SU-DHL-6 (cell line): Measurements from ENCODE around the gene NOL9.

Experiments
- CTCF ChIP-seq: fragments of 200-600 bp; sonication (generic); IDR thresholded peaks from one replicate; pipeline ENCODE4 v1.5.1; 2017; ENCODE audit warnings: antibody characterized with exemption, mild to moderate bottlenecking, low read length, moderate library complexity; ENCODE audit not compliant: insufficient read depth, poor library complexity, severe bottlenecking
- EZH2phosphoT487 ChIP-seq: fragments of 200-600 bp; sonication (generic), shearing (Covaris generic); conservative IDR thresholded peaks from 2 replicates; pipeline ENCODE4 v1.6.1; 2018; ENCODE audit warnings: mild to moderate bottlenecking, antibody characterized with exemption, low read length, moderate library complexity, mixed read lengths

- TF ChIP-seq CTCF (no peak), EZH2phosphoT487 (no peak)
These were observed 38.1 kb upstream of the NOL9 start for GRCh38 chr1:6592441-6592840.
